ENCODE measurements around the gene CPE. TPM values are rescaled to one million over a fixed set of nuclear protein-coding genes. Genes with fewer than 3 reads are reported as not detected.

CPE gene
- total and polyA plus RNA-seq, 2 donors (not counting 3 experiments of a cell fraction or from before 2014, with no cell fraction given), result 2.7 to 9.2 TPM

DNA sequence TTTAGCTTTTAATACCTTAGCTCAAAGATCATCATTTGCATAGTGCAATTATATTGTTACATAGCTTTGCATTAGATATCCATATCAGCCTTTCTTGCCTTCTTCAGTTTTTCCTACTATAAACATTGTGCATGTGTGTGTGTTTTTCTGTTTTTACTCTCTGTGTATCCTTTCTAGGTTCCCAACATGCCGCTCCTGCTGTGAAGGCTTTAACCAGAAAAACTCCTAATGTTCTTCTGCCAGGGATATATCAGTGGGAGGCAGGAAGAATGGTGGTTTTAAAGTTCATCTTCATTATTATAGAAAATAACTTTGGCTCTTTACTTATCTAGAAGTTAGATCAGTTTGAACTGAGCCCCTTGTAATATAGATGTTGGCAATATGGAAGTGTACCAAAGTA, 61.2 kb downstream of the CPE start:
- intact Hi-C loops (cut with micrococcal nuclease) (no loop called here), dilution Hi-C loops (cut with MboI; ENCODE audit: extremely low pct_ligation_motif_present, low sequenced_read_pairs) (no loop called here)
- CTCF ChIA-PET, result interaction anchor here (0.9 to 1.9 kb wide), 3 partner anchors 61 to 309 kb away, joined by 3 to 6 read pairs (median 4); partner anchors contain the start of gene CPE
- DNase-seq (ENCODE audit: low read depth, low spot score) (no peak), FAIRE-seq (no peak)
- Histone ChIP-seq H3K4me2 (ENCODE audit: insufficient read depth, low read length) (no peak overlapping the region), H3K9ac (replicated peaks; ENCODE audit: extremely low read depth, insufficient read depth, low read length) (no peak overlapping the region), H3K27me3 (ENCODE audit: control insufficient read depth in 2 of 2, insufficient read depth in 2 of 2, low read length in 2 of 2) (peaks cover 0 to 3% of the 10 kb centered on the region in 2 experiments), H3K4me3 (replicated peaks in 1 of 3; ENCODE audit: insufficient read depth in 1 of 3, low read depth in 1 of 3, low read length in 3 of 3) (no peak overlapping the region), H2AFZ (ENCODE audit: low read depth, low read length) (no peak overlapping the region), H3K4me1 (ENCODE audit: control insufficient read depth, extremely low read depth, insufficient read depth, low read length) (peaks cover 5% of the 10 kb centered on the region), H3K9me3 (replicated peaks; ENCODE audit: control insufficient read depth, insufficient read depth, low read length) (no peaks in the 10 kb centered on the region), H4K20me1 (replicated peaks; ENCODE audit: control insufficient read depth, extremely low read depth, insufficient read depth, low read length) (no peaks in the 10 kb centered on the region), H3K79me2 (ENCODE audit: control insufficient read depth, insufficient read depth, low read length) (no peaks in the 10 kb centered on the region), H3K27ac (ENCODE audit: insufficient read depth, low read depth, low read length) (no peak overlapping the region), H3K9me1 (replicated peaks; ENCODE audit: control insufficient read depth, extremely low read depth, insufficient read depth, low read length) (no peaks in the 10 kb centered on the region), H3K36me3 (ENCODE audit: control insufficient read depth in 2 of 2, extremely low read depth in 1 of 2, insufficient read depth in 2 of 2, low read length in 2 of 2) (no peaks in the 10 kb centered on the region)
- BruUV-seq (replicated peaks), result no TSS peak
- POLR2A ChIA-PET, result no interaction called here
- TF ChIP-seq POLR2A (IDR thresholded peaks at IDR 0.05; ENCODE audit: low read depth, low read length), result no peak
- TF ChIP-seq, protein P1, sequence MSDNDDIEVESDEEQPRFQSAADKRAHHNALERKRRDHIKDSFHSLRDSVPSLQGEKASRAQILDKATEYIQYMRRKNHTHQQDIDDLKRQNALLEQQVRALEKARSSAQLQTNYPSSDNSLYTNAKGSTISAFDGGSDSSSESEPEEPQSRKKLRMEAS (IDR thresholded peaks at IDR 0.05; ENCODE audit: insufficient read depth, insufficient read length), result no peak
- TF ChIP-seq FOS (IDR thresholded peaks at IDR 0.05; ENCODE audit: borderline replicate concordance, insufficient read depth, low read length), result no peak
- no peak for TF ChIP-seq JUN (IDR thresholded peaks at IDR 0.05; ENCODE audit: borderline replicate concordance, insufficient read depth, insufficient read length, low read depth)
- no peak for TF ChIP-seq POLR2AphosphoS5 (IDR thresholded peaks at IDR 0.05; ENCODE audit: insufficient read depth, low read depth, low read length)
- TF ChIP-seq, protein P2, sequence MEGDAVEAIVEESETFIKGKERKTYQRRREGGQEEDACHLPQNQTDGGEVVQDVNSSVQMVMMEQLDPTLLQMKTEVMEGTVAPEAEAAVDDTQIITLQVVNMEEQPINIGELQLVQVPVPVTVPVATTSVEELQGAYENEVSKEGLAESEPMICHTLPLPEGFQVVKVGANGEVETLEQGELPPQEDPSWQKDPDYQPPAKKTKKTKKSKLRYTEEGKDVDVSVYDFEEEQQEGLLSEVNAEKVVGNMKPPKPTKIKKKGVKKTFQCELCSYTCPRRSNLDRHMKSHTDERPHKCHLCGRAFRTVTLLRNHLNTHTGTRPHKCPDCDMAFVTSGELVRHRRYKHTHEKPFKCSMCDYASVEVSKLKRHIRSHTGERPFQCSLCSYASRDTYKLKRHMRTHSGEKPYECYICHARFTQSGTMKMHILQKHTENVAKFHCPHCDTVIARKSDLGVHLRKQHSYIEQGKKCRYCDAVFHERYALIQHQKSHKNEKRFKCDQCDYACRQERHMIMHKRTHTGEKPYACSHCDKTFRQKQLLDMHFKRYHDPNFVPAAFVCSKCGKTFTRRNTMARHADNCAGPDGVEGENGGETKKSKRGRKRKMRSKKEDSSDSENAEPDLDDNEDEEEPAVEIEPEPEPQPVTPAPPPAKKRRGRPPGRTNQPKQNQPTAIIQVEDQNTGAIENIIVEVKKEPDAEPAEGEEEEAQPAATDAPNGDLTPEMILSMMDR (IDR thresholded peaks at IDR 0.05; ENCODE audit: extremely low read depth in 1 of 2, insufficient read depth in 1 of 2, low read depth in 1 of 2, low read length in 2 of 2), result no peak
- no peak for TF ChIP-seq GATA2 (IDR thresholded peaks at IDR 0.05; ENCODE audit: insufficient read depth, insufficient read length, low read depth, low read length)
- TF ChIP-seq MYC (IDR thresholded peaks at IDR 0.05; ENCODE audit: low read depth, low read length), result no peak
- no peak for TF ChIP-seq EZH2 (IDR thresholded peaks at IDR 0.05; ENCODE audit: borderline replicate concordance, low read depth, low read length, severe bottlenecking)

Measured in endothelial cell of umbilical vein (primary cell).